ENCODE results near the gene RLBP1. TPM values are rescaled to one million over a fixed set of nuclear protein-coding genes. Genes with fewer than 3 reads are reported as not detected.

Gene RLBP1
- total RNA-seq, 5 donors from 2014 or later (not counting 1 experiment from before 2014, with no cell fraction given): not detected

GRCh38 chr15:89196241-89196640, 25.1 kb downstream of the RLBP1 start:
- H3K36me3 ChIP-seq (ENCODE audit: control insufficient read depth in 2 of 2, extremely low read depth in 1 of 2, insufficient read depth in 1 of 2, low read length in 1 of 2): peaks cover 16 to 47% of the 10 kb centered on the region in 2 donors
- peaks cover 0 to 8% (median 7%) of the 10 kb centered on the region in 3 donors for H3K4me1 Mint-ChIP-seq
- ChIA-PET CTCF (interaction anchor here in 1 of 2 donors (0.6 kb wide), 1 partner anchor 158 kb away, joined by 4 read pairs; no protein-coding TSS in a partner anchor), POLR2A (no interaction called here)
- no peak overlapping the region for H3K27ac Mint-ChIP-seq
- no peaks in the 10 kb centered on the region for H3K27me3 ChIP-seq (replicated peaks in 1 of 2; ENCODE audit: control insufficient read depth in 2 of 2, extremely low read depth in 1 of 2, insufficient read depth in 2 of 2, low read length in 1 of 2)
- H3K9me3 ChIP-seq: no peaks in the 10 kb centered on the region
- H3K4me3 ChIP-seq (ENCODE audit: control insufficient read depth in 1 of 2, extremely low read depth in 1 of 2, low read length in 1 of 2): no peak overlapping the region
- no peak overlapping the region for H3K27ac ChIP-seq (ENCODE audit: low read length)
- 90% methylated on average over 2 of the region's 6 CpGs for WGBS (ENCODE audit: insufficient coverage)
- H3K9me3 Mint-ChIP-seq: no peaks in the 10 kb centered on the region
- no peak for ATAC-seq (replicated peaks in 1 of 4)
- H3K27me3 Mint-ChIP-seq: no peaks in the 10 kb centered on the region
- no peak for DNase-seq
- H3K36me3 Mint-ChIP-seq: peaks cover 50% of the 10 kb centered on the region
- no peak overlapping the region for H3K4me3 Mint-ChIP-seq
- H3K4me1 ChIP-seq (ENCODE audit: control insufficient read depth in 1 of 2, extremely low read depth in 1 of 2, insufficient read depth in 2 of 2, low read length in 2 of 2): no peaks in the 10 kb centered on the region

DNA sequence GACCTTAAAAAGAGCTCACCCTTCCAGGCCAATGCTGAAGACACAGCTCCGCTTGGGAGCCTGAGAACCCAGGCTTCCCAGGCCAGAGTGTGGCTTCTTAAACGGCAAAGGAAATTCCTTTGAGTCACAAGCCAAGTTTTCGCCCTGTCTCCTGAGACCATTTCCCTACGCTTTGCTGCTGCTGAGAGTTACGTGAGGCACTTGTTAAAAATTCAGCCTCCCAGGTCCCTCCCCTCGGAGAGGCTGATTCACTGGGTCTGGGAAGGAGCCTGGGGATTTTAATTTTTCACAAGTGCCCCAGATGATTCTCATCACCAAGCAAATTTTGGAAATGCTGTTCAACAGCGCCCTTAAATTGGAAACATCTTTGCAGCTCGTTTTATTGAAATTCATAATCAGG, 25.5 kb downstream of the RLBP1 start:
- 100% methylated on average over 5 of the region's 8 CpGs for WGBS (ENCODE audit: insufficient coverage)
- Mint-ChIP-seq H3K4me3 (no peak overlapping the region), H3K9me3 (no peaks in the 10 kb centered on the region), H3K36me3 (peaks cover 52% of the 10 kb centered on the region), H3K27me3 (no peaks in the 10 kb centered on the region), H3K4me1 (peaks cover 0 to 8% (median 7%) of the 10 kb centered on the region in 3 donors), H3K27ac (no peak overlapping the region)
- ChIA-PET CTCF (interaction anchor here in 1 of 2 donors (0.6 kb wide), 1 partner anchor 159 kb away, joined by 4 read pairs; no protein-coding TSS in a partner anchor), POLR2A (no interaction called here)
- Histone ChIP-seq H3K9me3 (no peaks in the 10 kb centered on the region), H3K36me3 (ENCODE audit: control insufficient read depth in 2 of 2, extremely low read depth in 1 of 2, insufficient read depth in 1 of 2, low read length in 1 of 2) (peaks cover 19 to 52% of the 10 kb centered on the region in 2 donors), H3K4me1 (ENCODE audit: control insufficient read depth in 1 of 2, extremely low read depth in 1 of 2, insufficient read depth in 2 of 2, low read length in 2 of 2) (no peaks in the 10 kb centered on the region), H3K4me3 (ENCODE audit: control insufficient read depth in 1 of 2, extremely low read depth in 1 of 2, low read length in 1 of 2) (no peak overlapping the region), H3K27ac (ENCODE audit: low read length) (no peak overlapping the region), H3K27me3 (replicated peaks in 1 of 2; ENCODE audit: control insufficient read depth in 2 of 2, extremely low read depth in 1 of 2, insufficient read depth in 2 of 2, low read length in 1 of 2) (no peaks in the 10 kb centered on the region)
- no peak for ATAC-seq (replicated peaks in 1 of 4)
- no peak for DNase-seq

GRCh38 chr15:89194608-89195007, 26.8 kb downstream of the RLBP1 start:
- H3K4me3 ChIP-seq (ENCODE audit: control insufficient read depth in 1 of 2, extremely low read depth in 1 of 2, low read length in 1 of 2): no peak overlapping the region
- no peaks in the 10 kb centered on the region for H3K27me3 ChIP-seq (replicated peaks in 1 of 2; ENCODE audit: control insufficient read depth in 2 of 2, extremely low read depth in 1 of 2, insufficient read depth in 2 of 2, low read length in 1 of 2)
- Mint-ChIP-seq H3K36me3 (peaks cover 59% of the 10 kb centered on the region), H3K4me1 (peaks cover 0 to 8% (median 7%) of the 10 kb centered on the region in 3 donors), H3K27ac (no peak overlapping the region), H3K4me3 (no peak overlapping the region), H3K27me3 (no peaks in the 10 kb centered on the region), H3K9me3 (no peaks in the 10 kb centered on the region)
- CTCF ChIA-PET: interaction anchor here (0.6 kb wide), 2 partner anchors 12 to 121 kb away, joined by 3 to 5 read pairs; no protein-coding TSS in a partner anchor
- POLR2A ChIA-PET: interaction anchor here in 1 of 2 donors (0.5 kb wide), 1 partner anchor 553 kb away, joined by 5 read pairs; no protein-coding TSS in a partner anchor
- ATAC-seq (replicated peaks in 1 of 4) (no peak), DNase-seq (no peak)
- no peaks in the 10 kb centered on the region for H3K9me3 ChIP-seq
- WGBS (ENCODE audit: insufficient coverage): 100% methylated on average over 1 of the region's 4 CpGs
- peaks cover 20 to 62% of the 10 kb centered on the region in 2 donors for H3K36me3 ChIP-seq (ENCODE audit: control insufficient read depth in 2 of 2, extremely low read depth in 1 of 2, insufficient read depth in 1 of 2, low read length in 1 of 2)
- no peaks in the 10 kb centered on the region for H3K4me1 ChIP-seq (ENCODE audit: control insufficient read depth in 1 of 2, extremely low read depth in 1 of 2, insufficient read depth in 2 of 2, low read length in 2 of 2)
- no peak overlapping the region for H3K27ac ChIP-seq (ENCODE audit: low read length)

GRCh38 chr15:89192766-89193165, 28.6 kb downstream of the RLBP1 start:
- Histone ChIP-seq H3K4me1 (ENCODE audit: control insufficient read depth in 1 of 2, extremely low read depth in 1 of 2, insufficient read depth in 2 of 2, low read length in 2 of 2) (no peaks in the 10 kb centered on the region), H3K9me3 (no peaks in the 10 kb centered on the region), H3K27me3 (replicated peaks in 1 of 2; ENCODE audit: control insufficient read depth in 2 of 2, extremely low read depth in 1 of 2, insufficient read depth in 2 of 2, low read length in 1 of 2) (no peaks in the 10 kb centered on the region), H3K4me3 (ENCODE audit: control insufficient read depth in 1 of 2, extremely low read depth in 1 of 2, low read length in 1 of 2) (no peak overlapping the region), H3K36me3 (ENCODE audit: control insufficient read depth in 2 of 2, extremely low read depth in 1 of 2, insufficient read depth in 1 of 2, low read length in 1 of 2) (peaks cover 23 to 70% of the 10 kb centered on the region in 2 donors), H3K27ac (ENCODE audit: low read length) (no peak overlapping the region)
- Mint-ChIP-seq H3K9me3 (no peaks in the 10 kb centered on the region), H3K27me3 (no peaks in the 10 kb centered on the region), H3K4me3 (no peak overlapping the region), H3K27ac (no peak overlapping the region), H3K4me1 (peaks cover 0 to 8% (median 7%) of the 10 kb centered on the region in 3 donors), H3K36me3 (peaks cover 68% of the 10 kb centered on the region)
- ATAC-seq (replicated peaks in 1 of 4) (no peak), DNase-seq (no peak)
- POLR2A ChIA-PET: no interaction called here
- no CpG with 5 or more reads among the region's 3 CpGs for WGBS (ENCODE audit: insufficient coverage)
- CTCF ChIA-PET: no interaction called here

GRCh38 chr15:89192136-89192535, 29.2 kb downstream of the RLBP1 start:
- Histone ChIP-seq H3K9me3 (no peaks in the 10 kb centered on the region), H3K4me3 (ENCODE audit: control insufficient read depth in 1 of 2, extremely low read depth in 1 of 2, low read length in 1 of 2) (no peak overlapping the region), H3K27ac (ENCODE audit: low read length) (no peak overlapping the region), H3K27me3 (replicated peaks in 1 of 2; ENCODE audit: control insufficient read depth in 2 of 2, extremely low read depth in 1 of 2, insufficient read depth in 2 of 2, low read length in 1 of 2) (no peaks in the 10 kb centered on the region), H3K36me3 (ENCODE audit: control insufficient read depth in 2 of 2, extremely low read depth in 1 of 2, insufficient read depth in 1 of 2, low read length in 1 of 2) (peaks cover 23 to 77% of the 10 kb centered on the region in 2 donors), H3K4me1 (ENCODE audit: control insufficient read depth in 1 of 2, extremely low read depth in 1 of 2, insufficient read depth in 2 of 2, low read length in 2 of 2) (no peaks in the 10 kb centered on the region)
- CTCF ChIA-PET: no interaction called here
- no peak overlapping the region for H3K27ac Mint-ChIP-seq
- no peak for DNase-seq
- H3K9me3 Mint-ChIP-seq: no peaks in the 10 kb centered on the region
- H3K4me1 Mint-ChIP-seq: peaks cover 0 to 5% (median 5%) of the 10 kb centered on the region in 3 donors
- H3K4me3 Mint-ChIP-seq: no peak overlapping the region
- peaks cover 69% of the 10 kb centered on the region for H3K36me3 Mint-ChIP-seq
- WGBS (ENCODE audit: insufficient coverage): 60% methylated on average over 1 of the region's 2 CpGs
- ATAC-seq (replicated peaks in 1 of 4): no peak
- no peaks in the 10 kb centered on the region for H3K27me3 Mint-ChIP-seq
- POLR2A ChIA-PET: interaction anchor here in 1 of 2 donors (0.7 kb wide), 1 partner anchor 107 kb away, joined by 14 read pairs; no protein-coding TSS in a partner anchor

DNA sequence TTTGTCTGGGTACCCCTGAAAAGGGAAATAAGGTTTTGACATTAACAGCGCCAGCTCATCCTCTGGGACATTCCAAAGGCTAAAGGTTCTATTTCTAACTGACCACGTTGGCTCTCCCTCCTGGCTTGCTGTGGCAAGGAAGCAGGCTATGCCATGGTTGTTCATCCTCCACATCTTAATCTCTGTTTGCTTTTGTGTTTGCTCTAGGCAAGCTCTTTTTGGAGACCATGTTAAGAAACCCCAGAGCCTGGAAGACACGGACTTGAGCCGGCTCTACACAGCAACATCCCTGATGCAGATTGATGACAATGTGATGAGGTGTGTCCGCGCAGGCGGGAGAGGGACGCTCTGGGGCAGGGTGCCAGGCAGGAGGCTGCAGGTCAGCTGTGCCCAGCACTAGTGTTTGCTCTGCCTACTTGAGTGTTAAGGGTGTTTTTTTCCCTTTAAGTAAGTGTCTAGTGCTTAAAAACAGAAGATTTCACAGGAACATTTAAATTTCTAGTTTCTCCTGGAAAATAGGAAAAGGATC, 33.3 kb downstream of the RLBP1 start:
- H3K4me1 Mint-ChIP-seq: no peaks in the 10 kb centered on the region
- 100% methylated on average over 2 of the region's 8 CpGs for WGBS (ENCODE audit: insufficient coverage)
- no peak overlapping the region for H3K27ac Mint-ChIP-seq
- Histone ChIP-seq H3K4me1 (ENCODE audit: control insufficient read depth in 1 of 2, extremely low read depth in 1 of 2, insufficient read depth in 2 of 2, low read length in 2 of 2) (no peaks in the 10 kb centered on the region), H3K27me3 (replicated peaks in 1 of 2; ENCODE audit: control insufficient read depth in 2 of 2, extremely low read depth in 1 of 2, insufficient read depth in 2 of 2, low read length in 1 of 2) (no peaks in the 10 kb centered on the region), H3K36me3 (ENCODE audit: control insufficient read depth in 2 of 2, extremely low read depth in 1 of 2, insufficient read depth in 1 of 2, low read length in 1 of 2) (peaks cover 11 to 78% of the 10 kb centered on the region in 2 donors), H3K9me3 (no peaks in the 10 kb centered on the region), H3K27ac (ENCODE audit: low read length) (no peak overlapping the region), H3K4me3 (ENCODE audit: control insufficient read depth in 1 of 2, extremely low read depth in 1 of 2, low read length in 1 of 2) (no peak overlapping the region)
- peaks cover 66% of the 10 kb centered on the region for H3K36me3 Mint-ChIP-seq
- DNase-seq: no peak
- H3K27me3 Mint-ChIP-seq: no peaks in the 10 kb centered on the region
- CTCF ChIA-PET: interaction anchor here in 1 of 2 donors (0.9 to 1.5 kb wide), 2 partner anchors 12 to 126 kb away, joined by 3 read pairs; no protein-coding TSS in a partner anchor
- H3K9me3 Mint-ChIP-seq: no peaks in the 10 kb centered on the region
- ATAC-seq (replicated peaks in 1 of 4): no peak
- POLR2A ChIA-PET: no interaction called here
- H3K4me3 Mint-ChIP-seq: no peak overlapping the region

Data from T-cell (primary cell).